ENCODE measurements around the gene UBE2M. TPM values are rescaled to one million over a fixed set of nuclear protein-coding genes. Genes with fewer than 3 reads are reported as not detected.

The UBE2M gene
- total and polyA plus RNA-seq, 4 donors: 49.6 to 138 (median 107) TPM

DNA sequence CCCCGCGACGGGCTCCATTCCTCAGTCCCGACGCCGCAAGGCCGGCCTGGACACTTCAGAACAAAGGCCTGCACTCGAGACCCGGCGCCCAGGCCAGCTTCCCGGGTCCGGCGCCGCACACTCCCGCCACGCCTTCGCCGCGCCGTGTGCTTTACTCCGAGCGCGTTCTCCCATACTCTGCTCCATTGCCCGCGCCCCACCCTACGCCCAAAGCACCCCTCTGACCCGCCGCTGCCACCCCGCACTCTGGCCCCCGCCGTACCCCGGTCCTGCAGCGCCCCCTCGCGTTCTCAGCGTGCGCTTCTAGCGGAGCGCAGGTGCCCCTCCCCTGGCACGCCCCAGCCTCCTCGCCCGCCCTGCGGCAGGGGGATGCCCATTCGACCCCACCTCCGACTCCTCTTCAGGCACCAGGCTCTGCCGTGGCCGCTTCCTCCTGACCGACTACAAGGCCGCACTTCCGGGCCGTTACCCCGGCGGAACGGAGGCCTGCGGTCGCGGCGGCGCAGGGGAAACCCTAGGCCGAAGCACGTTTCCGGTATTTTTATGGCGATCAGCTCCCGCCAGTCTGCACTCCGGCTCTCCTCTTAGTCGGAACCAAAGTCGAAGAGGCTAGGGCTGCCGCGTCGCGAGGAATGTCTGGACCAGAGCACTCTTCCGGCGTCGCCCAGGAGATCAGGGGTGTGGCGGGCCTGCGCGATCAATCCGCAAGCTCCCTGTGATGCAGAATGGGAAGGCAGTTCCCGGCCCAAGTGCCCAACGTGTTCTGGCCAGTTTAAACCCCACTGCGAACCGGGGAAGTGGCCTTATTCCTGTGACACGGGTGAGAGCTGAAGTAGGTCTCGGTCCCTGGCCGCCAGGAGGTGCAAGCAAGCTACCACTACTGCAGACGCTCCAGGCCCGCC is 38.8 kb downstream of the UBE2M start, which contains the start of gene ZBTB45:
Gene ZBTB45 (minus strand): TSS at position 456 of the 902 bp plus-strand sequence. CDS start 2,137 bp downstream, outside the sequence.
- peak within 1 kb of the TSS; percentile 96 for H3K27ac ChIP-seq (ENCODE audit: low read depth, low read length)
- H3K27me3 ChIP-seq (ENCODE audit: control insufficient read depth, insufficient read depth, low read length): no peaks in the 10 kb centered on the region
- under 1% methylated on average over 85 of the region's 87 CpGs for WGBS (ENCODE audit: insufficient coverage)
- peak; percentile 86 to 99 (median 90) for DNase-seq (ENCODE audit: low read depth in 4 of 6, low spot score in 6 of 6)
- peaks cover 39% of the 10 kb centered on the region for H3K4me1 ChIP-seq (ENCODE audit: control insufficient read depth, insufficient read depth, low read length)
- peaks cover 33% of the 10 kb centered on the region for H3K36me3 ChIP-seq (ENCODE audit: control insufficient read depth, insufficient read depth, low read length)
- H3K9me3 ChIP-seq (ENCODE audit: control insufficient read depth, insufficient read depth, low read length): no peaks in the 10 kb centered on the region
- H3K4me3 ChIP-seq (ENCODE audit: low read depth, low read length): peak within 1 kb of the TSS; percentile 67

DNA sequence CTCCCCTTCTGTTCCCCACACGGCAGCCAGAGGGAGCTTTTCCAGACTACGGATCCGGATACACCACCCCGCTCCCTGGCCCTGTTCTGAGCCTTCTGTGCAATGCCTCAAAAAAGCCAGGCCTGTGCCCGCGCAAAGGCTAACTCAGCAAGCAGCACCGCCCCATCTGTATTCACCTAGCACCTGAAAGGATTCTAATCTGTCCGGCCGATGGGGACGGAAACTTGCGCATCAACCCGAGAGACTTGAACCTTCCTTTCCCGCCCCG is 39.4 kb downstream of the UBE2M start:
- DNase-seq (ENCODE audit: low read depth in 4 of 6, low spot score in 6 of 6): peak in 4 of 6 donors; percentile 27 to 89 (median 65)
- H3K36me3 ChIP-seq (ENCODE audit: control insufficient read depth, insufficient read depth, low read length): peaks cover 35% of the 10 kb centered on the region
- H3K27ac ChIP-seq (ENCODE audit: low read depth, low read length): peak overlapping the region; percentile 96
- peak overlapping the region; percentile 67 for H3K4me3 ChIP-seq (ENCODE audit: low read depth, low read length)
- under 1% methylated on average over 14 of the region's 14 CpGs for WGBS (ENCODE audit: insufficient coverage)
- H3K9me3 ChIP-seq (ENCODE audit: control insufficient read depth, insufficient read depth, low read length): no peaks in the 10 kb centered on the region
- H3K4me1 ChIP-seq (ENCODE audit: control insufficient read depth, insufficient read depth, low read length): peaks cover 43% of the 10 kb centered on the region
- H3K27me3 ChIP-seq (ENCODE audit: control insufficient read depth, insufficient read depth, low read length): no peaks in the 10 kb centered on the region

DNA sequence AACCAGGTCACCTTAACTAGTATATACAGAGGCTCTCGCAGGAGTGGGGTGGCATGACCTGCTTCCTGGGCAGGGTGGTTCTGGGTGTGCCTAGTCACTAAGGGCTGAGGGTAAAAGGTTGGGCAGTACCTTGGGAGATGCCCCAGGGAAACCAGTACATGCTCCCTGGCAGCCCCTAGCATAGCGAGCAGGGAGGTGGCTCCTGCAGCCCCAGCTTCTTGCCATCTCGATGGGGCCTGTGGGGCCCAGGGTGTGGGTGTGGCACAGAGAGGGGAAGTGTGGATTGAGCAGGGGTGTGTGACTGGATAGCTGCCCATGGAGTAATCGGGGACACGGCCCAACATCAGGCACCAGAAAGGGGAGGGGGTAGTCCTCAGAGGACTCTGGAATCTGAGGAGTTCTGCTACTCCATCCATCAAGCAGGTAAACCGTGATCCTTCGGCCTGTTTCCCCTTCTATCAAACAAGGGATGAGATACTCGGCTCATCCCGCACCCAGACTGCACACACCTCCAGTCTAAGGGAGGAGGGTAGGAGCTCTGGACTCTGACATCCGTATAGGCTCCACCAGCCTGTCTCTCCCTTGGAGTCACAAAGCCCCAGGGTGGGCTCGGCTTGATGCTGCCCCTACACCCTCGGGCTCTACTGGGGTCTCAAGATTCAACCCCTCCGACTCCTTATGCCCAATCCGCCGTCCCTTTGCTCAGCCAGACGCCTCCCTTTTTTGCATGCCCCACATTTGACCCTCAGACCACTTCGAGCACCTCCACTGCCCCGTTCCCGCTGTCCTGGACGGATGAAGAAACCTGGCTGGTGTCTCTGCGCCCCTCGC is 39.9 kb downstream of the UBE2M start:
- Histone ChIP-seq H3K27ac (ENCODE audit: low read depth, low read length) (peak overlapping the region; percentile 96), H3K4me1 (ENCODE audit: control insufficient read depth, insufficient read depth, low read length) (peaks cover 47% of the 10 kb centered on the region), H3K9me3 (ENCODE audit: control insufficient read depth, insufficient read depth, low read length) (no peaks in the 10 kb centered on the region), H3K4me3 (ENCODE audit: low read depth, low read length) (peak overlapping the region; percentile 67), H3K27me3 (ENCODE audit: control insufficient read depth, insufficient read depth, low read length) (no peaks in the 10 kb centered on the region), H3K36me3 (ENCODE audit: control insufficient read depth, insufficient read depth, low read length) (peaks cover 39% of the 10 kb centered on the region)
- 14% methylated on average over 16 of the region's 22 CpGs for WGBS (ENCODE audit: insufficient coverage)
- no peak for DNase-seq (ENCODE audit: low read depth in 4 of 6, low spot score in 6 of 6)

DNA sequence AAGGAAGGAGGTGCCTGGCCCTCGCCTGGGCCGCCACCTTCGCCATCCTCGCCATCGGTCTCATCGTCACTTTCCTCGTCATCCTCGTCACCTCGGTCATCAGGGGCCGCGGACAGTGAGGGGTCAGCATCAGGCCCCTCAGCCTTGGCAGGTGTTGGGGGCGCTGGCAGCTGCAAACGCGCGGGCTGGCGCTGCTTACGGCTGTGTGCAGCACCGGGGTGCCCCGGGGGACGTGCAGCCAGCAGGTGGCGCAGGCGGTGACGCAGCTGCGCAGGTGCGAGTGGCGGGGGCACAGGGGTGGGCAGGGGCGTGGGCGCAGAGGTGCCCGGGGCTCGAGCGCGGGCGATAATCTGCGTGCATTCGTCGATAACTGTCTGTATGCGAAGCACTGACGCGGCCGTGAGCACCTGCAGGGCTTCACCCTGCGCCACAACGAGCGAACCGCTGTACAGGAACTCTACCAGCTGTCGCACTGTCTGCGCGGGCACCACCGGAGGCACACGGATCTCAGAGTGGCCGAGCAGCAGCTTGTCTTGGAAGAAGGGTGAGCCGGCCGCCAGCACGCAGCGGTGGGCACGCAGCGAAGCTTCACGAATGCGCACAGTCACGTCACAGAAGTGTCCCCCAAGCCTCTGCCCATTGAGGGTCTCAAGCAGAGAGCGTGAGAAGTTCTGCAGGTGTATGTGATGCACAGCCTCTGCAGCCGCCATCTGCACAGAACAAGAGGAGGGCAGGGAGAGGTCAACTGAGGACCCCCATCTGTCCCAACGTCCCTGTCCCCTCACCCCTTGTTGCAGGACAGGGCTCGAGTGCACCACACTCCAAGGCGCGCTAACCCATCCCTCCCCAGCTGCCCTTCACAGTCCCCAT is 41.2 kb downstream of the UBE2M start:
- H3K36me3 ChIP-seq (ENCODE audit: control insufficient read depth, insufficient read depth, low read length): peaks cover 52% of the 10 kb centered on the region
- no peak overlapping the region for H3K27ac ChIP-seq (ENCODE audit: low read depth, low read length)
- no peak for DNase-seq (ENCODE audit: low read depth in 4 of 6, low spot score in 6 of 6)
- no peaks in the 10 kb centered on the region for H3K27me3 ChIP-seq (ENCODE audit: control insufficient read depth, insufficient read depth, low read length)
- H3K4me1 ChIP-seq (ENCODE audit: control insufficient read depth, insufficient read depth, low read length): peaks cover 47% of the 10 kb centered on the region
- WGBS (ENCODE audit: insufficient coverage): 94% methylated on average over 65 of the region's 65 CpGs
- H3K4me3 ChIP-seq (ENCODE audit: low read depth, low read length): no peak overlapping the region
- no peaks in the 10 kb centered on the region for H3K9me3 ChIP-seq (ENCODE audit: control insufficient read depth, insufficient read depth, low read length)

DNA sequence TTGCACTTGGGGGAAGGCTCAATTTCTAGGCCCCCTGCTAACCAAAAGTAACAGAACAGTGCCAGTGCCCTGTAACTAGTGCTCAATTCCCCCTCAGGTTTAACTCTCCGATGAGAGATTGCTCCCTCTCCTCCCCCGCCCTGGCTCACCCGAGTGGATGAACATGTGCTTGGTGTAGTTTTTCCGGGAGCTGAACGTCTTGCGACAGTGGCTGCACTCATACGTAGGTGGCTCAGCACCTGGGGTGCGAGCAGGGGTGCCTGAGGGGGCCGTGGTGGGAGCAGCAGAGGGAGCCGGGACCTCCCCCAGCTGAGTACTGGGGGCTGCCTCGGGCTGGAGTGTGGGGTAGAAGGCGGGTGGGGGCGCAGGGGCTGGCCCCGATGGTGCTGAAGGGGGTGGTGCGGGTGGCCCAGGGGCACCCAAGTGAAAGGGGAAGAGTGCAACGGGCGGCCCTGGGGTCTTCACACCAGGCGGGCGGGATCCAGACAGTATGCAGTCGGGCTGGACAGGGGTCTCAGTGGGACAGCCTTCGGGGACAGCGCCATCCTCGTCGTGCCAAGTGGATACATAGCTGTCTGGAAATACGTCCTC is 42.1 kb downstream of the UBE2M start:
- DNase-seq (ENCODE audit: low read depth in 4 of 6, low spot score in 6 of 6): no peak
- WGBS (ENCODE audit: insufficient coverage): 95% methylated on average over 24 of the region's 25 CpGs
- Histone ChIP-seq H3K27ac (ENCODE audit: low read depth, low read length) (no peak overlapping the region), H3K36me3 (ENCODE audit: control insufficient read depth, insufficient read depth, low read length) (peaks cover 61% of the 10 kb centered on the region), H3K4me1 (ENCODE audit: control insufficient read depth, insufficient read depth, low read length) (peaks cover 47% of the 10 kb centered on the region), H3K9me3 (ENCODE audit: control insufficient read depth, insufficient read depth, low read length) (no peaks in the 10 kb centered on the region), H3K27me3 (ENCODE audit: control insufficient read depth, insufficient read depth, low read length) (no peaks in the 10 kb centered on the region), H3K4me3 (ENCODE audit: low read depth, low read length) (no peak overlapping the region)

DNA sequence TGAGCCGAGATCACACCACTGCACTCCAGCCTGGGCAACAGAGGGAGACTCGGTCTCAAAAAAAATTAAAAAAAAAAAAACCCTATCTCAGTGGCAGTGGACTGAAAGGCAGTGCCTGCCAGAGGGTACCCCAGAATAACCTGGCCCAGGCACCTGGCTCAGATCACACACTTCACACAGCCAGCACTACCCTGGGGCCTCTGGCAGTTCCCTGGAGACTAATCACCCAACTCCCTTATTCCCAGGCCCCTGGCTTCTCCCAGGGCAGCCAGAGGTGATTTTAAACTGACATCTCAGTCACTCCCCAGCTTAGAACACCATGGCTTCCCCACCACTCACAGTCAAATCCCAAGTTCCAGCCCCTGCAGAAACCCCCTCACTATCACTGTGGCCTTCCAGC is 43.2 kb downstream of the UBE2M start:
- no peak overlapping the region for H3K27ac ChIP-seq (ENCODE audit: low read depth, low read length)
- no peaks in the 10 kb centered on the region for H3K9me3 ChIP-seq (ENCODE audit: control insufficient read depth, insufficient read depth, low read length)
- peaks cover 70% of the 10 kb centered on the region for H3K36me3 ChIP-seq (ENCODE audit: control insufficient read depth, insufficient read depth, low read length)
- 100% methylated on average over 1 of the region's 2 CpGs for WGBS (ENCODE audit: insufficient coverage)
- no peak for DNase-seq (ENCODE audit: low read depth in 4 of 6, low spot score in 6 of 6)
- no peak overlapping the region for H3K4me3 ChIP-seq (ENCODE audit: low read depth, low read length)
- H3K4me1 ChIP-seq (ENCODE audit: control insufficient read depth, insufficient read depth, low read length): peaks cover 42% of the 10 kb centered on the region
- no peaks in the 10 kb centered on the region for H3K27me3 ChIP-seq (ENCODE audit: control insufficient read depth, insufficient read depth, low read length)

DNA sequence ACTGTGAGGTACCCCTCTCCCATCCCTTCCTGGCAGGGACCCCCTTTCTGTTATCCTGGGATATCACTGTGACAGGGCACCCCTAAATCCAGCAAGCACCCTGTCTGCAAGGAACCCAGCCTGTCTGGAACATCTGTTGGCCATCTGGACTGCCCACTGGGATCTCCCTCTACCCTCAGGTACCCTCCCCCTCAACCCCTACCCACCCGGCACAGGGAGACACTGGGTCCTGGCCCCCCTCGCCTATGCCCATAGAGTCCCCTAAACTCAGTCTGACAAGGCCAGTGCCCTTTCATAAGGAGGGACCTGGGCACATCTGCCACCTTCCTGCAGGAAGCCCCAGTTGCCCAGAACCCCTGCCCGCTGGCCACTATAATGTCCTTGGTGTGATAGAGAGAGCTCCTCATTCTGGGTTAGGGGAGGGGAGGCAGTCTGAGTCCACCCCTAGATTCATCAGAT is 43.8 kb downstream of the UBE2M start:
- H3K9me3 ChIP-seq (ENCODE audit: control insufficient read depth, insufficient read depth, low read length): no peaks in the 10 kb centered on the region
- peaks cover 74% of the 10 kb centered on the region for H3K36me3 ChIP-seq (ENCODE audit: control insufficient read depth, insufficient read depth, low read length)
- H3K4me3 ChIP-seq (ENCODE audit: low read depth, low read length): peak overlapping the region; percentile 32
- DNase-seq (ENCODE audit: low read depth in 4 of 6, low spot score in 6 of 6): no peak
- WGBS (ENCODE audit: insufficient coverage): 85% methylated on average over 3 of the region's 3 CpGs
- H3K4me1 ChIP-seq (ENCODE audit: control insufficient read depth, insufficient read depth, low read length): peaks cover 37% of the 10 kb centered on the region
- no peak overlapping the region for H3K27ac ChIP-seq (ENCODE audit: low read depth, low read length)
- H3K27me3 ChIP-seq (ENCODE audit: control insufficient read depth, insufficient read depth, low read length): no peaks in the 10 kb centered on the region

DNA sequence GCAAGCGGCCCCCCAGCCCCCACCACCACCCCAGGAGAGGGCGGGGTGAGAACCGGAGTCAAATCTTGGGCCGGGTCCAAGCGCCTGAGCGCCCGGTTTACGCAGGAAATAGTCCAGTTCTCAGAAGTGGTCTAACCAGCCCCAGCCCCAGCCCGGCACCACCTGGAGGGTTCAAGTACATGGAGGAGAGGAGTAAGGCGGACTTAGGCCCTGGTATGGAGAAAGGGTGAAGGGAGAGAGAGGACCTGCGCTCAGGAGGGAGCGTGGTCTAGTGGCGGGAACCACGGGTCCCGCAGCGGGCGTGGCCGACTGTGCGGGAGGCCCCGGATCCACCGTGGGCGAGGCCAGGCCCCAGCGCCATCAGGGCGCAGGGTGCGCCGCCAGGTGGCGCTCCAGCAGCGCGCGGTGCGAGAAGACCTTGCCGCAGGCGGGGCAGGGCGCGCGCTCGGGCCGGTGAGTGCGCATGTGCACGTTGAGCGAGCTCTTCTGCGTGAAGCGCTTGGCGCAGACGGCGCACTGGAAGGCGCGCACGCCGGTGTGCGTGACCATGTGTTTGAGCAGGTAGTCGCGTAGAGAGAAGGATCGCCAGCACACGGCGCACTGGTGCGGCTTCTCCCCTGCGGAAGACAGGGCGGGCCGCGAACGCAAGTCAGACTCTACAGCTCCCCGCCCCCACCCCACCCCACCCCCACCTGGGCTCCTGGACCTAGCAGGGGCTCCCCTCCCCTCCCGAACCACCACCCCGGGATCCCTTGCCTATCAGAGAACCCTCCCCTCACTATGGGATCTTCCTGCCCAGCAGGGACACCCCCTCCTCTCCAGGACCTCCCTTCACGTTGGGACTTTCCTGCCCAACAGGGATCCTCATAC is 44.5 kb downstream of the UBE2M start:
- Histone ChIP-seq H3K9me3 (ENCODE audit: control insufficient read depth, insufficient read depth, low read length) (no peaks in the 10 kb centered on the region), H3K27ac (ENCODE audit: low read depth, low read length) (peak overlapping the region; percentile 57), H3K36me3 (ENCODE audit: control insufficient read depth, insufficient read depth, low read length) (peaks cover 74% of the 10 kb centered on the region), H3K4me1 (ENCODE audit: control insufficient read depth, insufficient read depth, low read length) (peaks cover 34% of the 10 kb centered on the region), H3K27me3 (ENCODE audit: control insufficient read depth, insufficient read depth, low read length) (no peaks in the 10 kb centered on the region), H3K4me3 (ENCODE audit: low read depth, low read length) (peak overlapping the region; percentile 32)
- peak in 4 of 6 donors; percentile 66 to 96 (median 86) for DNase-seq (ENCODE audit: low read depth in 4 of 6, low spot score in 6 of 6)
- whole genome bisulfite sequencing (ENCODE audit: insufficient coverage): 17% methylated on average over 53 of the region's 66 CpGs

All from spinal cord (tissue), 10 donors.